B cell (primary cell): ENCODE data around the gene PRPSAP1. TPM values are rescaled to one million over a fixed set of nuclear protein-coding genes. Genes with fewer than 3 reads are reported as not detected.

Source experiments
- ATAC-seq: fragments of 200-7000 bp; cut with Tn5 transposase; one replicate; pipeline ENCODE4 v1.10.0; 2021; ENCODE audit warnings: low read depth, mild to moderate bottlenecking, moderate number of reproducible peaks, moderate library complexity
- CTCF ChIA-PET: fragments of 350-600 bp; sonication (Branson Sonifier 250); formaldehyde crosslinking; loops from one replicate; lab custom pipeline; 2021; ENCODE audit warnings: antibody characterized with exemption, inconsistent platforms; lab: Charles Lee
- POLR2A ChIA-PET: fragments of 350-600 bp; sonication (Branson Sonifier 250); formaldehyde crosslinking; loops from one replicate; lab custom pipeline; 2021; ENCODE audit warnings: antibody characterized with exemption; lab: Charles Lee
- DNase-seq: peaks from one replicate; pipeline ENCODE4 v3.0.0; 2013
- H2AFZ ChIP-seq: 2 replicates; pipeline ENCODE4 v1.6.1; 2012; ENCODE audit warnings: mild to moderate bottlenecking, low read depth, low read length; ENCODE audit not compliant: insufficient read depth, poor library complexity, severe bottlenecking
- H3K27ac ChIP-seq, 2 donors: 1 replicate in 1 of 2; 2 replicates in 1 of 2; pipeline ENCODE4 v1.5.1; 2012 to 2013; ENCODE audit warnings: low read length in 2 of 2, mild to moderate bottlenecking in 2 of 2, moderate library complexity in 1 of 2
- H3K27me3 ChIP-seq, 4 experiments: fragments of 200-600 bp in 1 of 4; sonication (generic) in 1 of 4; replicated peaks in 1 of 4; 1 replicate in 2 of 4; 2 replicates in 2 of 4; pipeline versions ENCODE4 v1.6.1 to v1.7.0; 2013 to 2016; ENCODE audit warnings: low read length in 3 of 4, mild to moderate bottlenecking in 2 of 4, mixed read lengths in 1 of 4, moderate library complexity in 1 of 4; ENCODE audit not compliant: insufficient read depth in 4 of 4, control insufficient read depth in 3 of 4; ENCODE audit errors: control extremely low read depth in 1 of 4
- H3K36me3 ChIP-seq, 2 experiments: replicated peaks in 1 of 2; 1 replicate in 1 of 2; 2 replicates in 1 of 2; pipeline versions ENCODE4 v1.6.1 to v1.7.1; 2013; ENCODE audit warnings: low read length in 1 of 2; ENCODE audit not compliant: insufficient read depth in 2 of 2, control insufficient read depth in 1 of 2; ENCODE audit errors: control extremely low read depth in 1 of 2, extremely low read depth in 1 of 2
- H3K4me1 ChIP-seq, 2 donors: fragments of 200-600 bp in 1 of 2; sonication (generic) in 1 of 2; 1 replicate in 1 of 2; 2 replicates in 1 of 2; pipeline versions ENCODE4 v1.5.1 to v1.6.1; 2013 to 2017; ENCODE audit warnings: low read length in 2 of 2; ENCODE audit not compliant: control insufficient read depth in 2 of 2, insufficient read depth in 2 of 2
- H3K4me2 ChIP-seq: replicated peaks from 2 replicates; pipeline ENCODE3; 2012; ENCODE audit warnings: mild to moderate bottlenecking, low read depth, low read length; ENCODE audit not compliant: poor library complexity, severe bottlenecking
- H3K4me3 ChIP-seq, 5 experiments: fragments of 200-600 bp in 1 of 5; sonication (generic) in 1 of 5; 1 replicate in 3 of 5; 2 replicates in 2 of 5; pipeline versions ENCODE4 v1.5.1 to v1.7.0; 2011 to 2016; ENCODE audit warnings: low read length in 4 of 5, mild to moderate bottlenecking in 4 of 5, low read depth in 2 of 5, control low read depth in 1 of 5, moderate library complexity in 1 of 5; ENCODE audit not compliant: insufficient read depth in 1 of 5; ENCODE audit errors: control extremely low read depth in 1 of 5, extremely low read depth in 1 of 5
- H3K79me2 ChIP-seq: fragments of 200-600 bp; sonication (generic); one replicate; pipeline ENCODE4 v1.6.0; 2016; ENCODE audit warnings: low read length; ENCODE audit not compliant: control insufficient read depth, insufficient read depth
- H3K9ac ChIP-seq: fragments of 200-600 bp; sonication (generic); 2 replicates; pipeline ENCODE4 v1.6.1; 2017; ENCODE audit warnings: mild to moderate bottlenecking, low read length, moderate library complexity
- H3K9me3 ChIP-seq, 3 donors: one replicate each; pipeline versions ENCODE4 v1.6.1 to v1.7.1; 2013; ENCODE audit warnings: low read length in 2 of 3; ENCODE audit not compliant: control insufficient read depth in 2 of 3, insufficient read depth in 1 of 3; ENCODE audit errors: control extremely low read depth in 1 of 3
- H4K20me1 ChIP-seq: 2 replicates; pipeline ENCODE4 v1.6.0; 2012; ENCODE audit warnings: mild to moderate bottlenecking, low read length; ENCODE audit not compliant: insufficient read depth, control insufficient read depth, poor library complexity, severe bottlenecking
- H3K27ac Mint-ChIP-seq: one replicate; pipeline ENCODE4 v1.8.0; 2021; ENCODE audit warnings: mixed read lengths
- H3K27me3 Mint-ChIP-seq: one replicate; pipeline ENCODE4 v1.8.0; 2021; ENCODE audit warnings: mixed read lengths
- H3K4me1 Mint-ChIP-seq: one replicate; pipeline ENCODE4 v1.8.0; 2021; ENCODE audit warnings: mixed read lengths
- H3K4me3 Mint-ChIP-seq: one replicate; pipeline ENCODE4 v1.8.0; 2021; ENCODE audit warnings: mixed read lengths
- H3K9me3 Mint-ChIP-seq: one replicate; pipeline ENCODE4 v1.8.0; 2022; ENCODE audit warnings: mixed read lengths; ENCODE audit not compliant: insufficient read depth
- CTCF ChIP-seq: fragments of 200-600 bp; IDR thresholded peaks from one replicate; pipeline ENCODE4 v1.8.0; 2022; ENCODE audit warnings: antibody characterized with exemption, mild to moderate bottlenecking
- EZH2 ChIP-seq: IDR thresholded peaks from 2 replicates; pipeline ENCODE4 v1.6.1; 2012; ENCODE audit warnings: borderline replicate concordance, low read depth, mild to moderate bottlenecking, moderate library complexity, low read length; ENCODE audit not compliant: insufficient read depth, poor library complexity, severe bottlenecking
- WGBS: methylation state at CpG from one replicate; pipeline ENCODE4 v1.1.5; 2013; ENCODE audit warnings: missing lambda C conversion rate; ENCODE audit not compliant: insufficient coverage; 5-methylcytosine and 5-hydroxymethylcytosine counted together
- intact Hi-C: fragments of 100-400 bp; cut with micrococcal nuclease; formaldehyde crosslinking; loops from one replicate; pipeline ENCODE4 v1.10.0; 2022
- polyA plus RNA-seq: library from polyadenylated mRNA; depleted of rRNA; stranded (reverse); fragments of >200 nt; gene quantifications from 2 replicates; pipeline ENCODE4 v1.2.3, GENCODE V29; 2012
- total RNA-seq, 2 donors: library from RNA; stranded (reverse); fragments of 120-200 nt in 1 of 2; gene quantifications; 1 replicate in 1 of 2; 2 replicates in 1 of 2; pipeline versions ENCODE4 v1.2.3 to v1.2.4, GENCODE V29; 2013 to 2022

PRPSAP1 gene
- total and polyA plus RNA-seq, 2 donors (not counting 1 experiment from before 2014, with no cell fraction given), result 45.5 to 61.4 TPM

DNA sequence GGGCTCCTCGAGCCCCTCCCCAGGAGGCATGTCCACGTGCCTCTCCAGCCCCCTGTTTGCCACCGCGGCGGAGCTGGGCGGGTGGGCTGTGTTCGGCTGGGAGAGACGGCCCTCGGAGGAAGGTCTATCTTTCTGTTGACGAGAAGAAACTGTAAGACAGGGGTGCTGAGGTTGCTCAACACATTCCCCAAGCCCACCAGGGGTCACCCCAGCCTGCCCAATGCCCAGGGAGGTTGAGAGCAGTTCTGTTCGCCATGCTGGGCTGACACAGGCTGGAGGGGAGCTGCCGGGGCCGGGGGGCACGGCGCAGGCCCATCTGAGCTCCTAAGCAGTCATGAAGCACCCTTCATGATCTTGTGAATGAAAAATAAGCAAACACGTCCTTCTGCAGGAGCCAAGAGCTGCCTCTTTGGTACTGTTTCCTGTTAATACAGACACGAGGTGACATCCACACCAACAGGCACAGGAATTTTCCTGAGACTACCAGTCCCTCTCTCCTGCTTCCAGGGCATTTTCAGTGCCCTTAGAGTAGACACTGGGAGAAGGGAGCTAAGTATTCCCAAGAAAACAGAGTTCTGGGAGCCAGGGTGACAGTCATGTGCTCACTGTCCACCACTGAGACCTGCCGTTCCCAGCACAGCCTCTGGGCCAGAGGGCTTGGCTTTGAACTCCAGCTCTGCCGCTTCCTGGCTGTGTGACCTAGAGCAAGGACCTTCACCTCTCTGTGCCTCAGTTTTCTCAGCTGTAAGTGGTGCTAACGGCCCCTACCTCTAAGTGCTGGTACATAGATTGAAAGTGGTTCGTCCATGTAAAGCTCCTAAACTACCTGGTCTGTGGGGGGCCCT is 79.4 kb downstream of the PRPSAP1 start:
- WGBS, result 87% methylated on average over 17 of the region's 21 CpGs
- CTCF ChIA-PET, result interaction anchor here (0.5 to 16.7 kb wide), 11 partner anchors 9 to 260 kb away, joined by 3 to 435 read pairs (median 5); partner anchors contain the start of gene UBALD2

More for the DNA sequence above, 79.4 kb downstream of the PRPSAP1 start:
- Histone ChIP-seq H2AFZ (no peak overlapping the region), H3K27me3 (no peaks in the 10 kb centered on the region), H3K79me2 (peaks cover 3% of the 10 kb centered on the region), H3K36me3 (peaks cover 2 to 7% of the 10 kb centered on the region in 2 experiments), H3K4me1 (peaks cover 63 to 76% of the 10 kb centered on the region in 2 donors), H3K27ac (peak overlapping the region; percentile 41 to 99), H3K4me3 (no peak overlapping the region), H3K9me3 (peaks cover 0 to 5% (median 0%) of the 10 kb centered on the region in 3 donors), H3K4me2 (peak overlapping the region; percentile 94), H4K20me1 (peaks cover 3% of the 10 kb centered on the region), H3K9ac (no peak overlapping the region)
- intact Hi-C loops, result loop anchor here (10.0 kb wide), 1 partner anchor 220 kb away; no protein-coding TSS in a partner anchor
- Mint-ChIP-seq H3K4me3 (peak overlapping the region; percentile 55), H3K27me3 (no peaks in the 10 kb centered on the region), H3K4me1 (peaks cover 72% of the 10 kb centered on the region), H3K9me3 (no peaks in the 10 kb centered on the region), H3K27ac (peak overlapping the region; percentile 93)
- no peak for ATAC-seq
- DNase-seq, result peak; percentile 56
- TF ChIP-seq EZH2 (no peak), CTCF (no peak)
- POLR2A ChIA-PET, result interaction anchor here (0.8 to 5.6 kb wide), 3 partner anchors 8 to 151 kb away, joined by 4 to 44 read pairs (median 5); partner anchors contain the start of gene UBALD2
